Right cardiac atrium (tissue), 5 donors: ENCODE data around the gene PRMT1. TPM values are rescaled to one million over a fixed set of nuclear protein-coding genes. Genes with fewer than 3 reads are reported as not detected.

Experiments
- ATAC-seq, 2 donors: fragments of 200-7000 bp; cut with Tn5 transposase; one replicate each; pipeline versions ENCODE4 v1.8.0 to v1.9.1; 2020; ENCODE audit warnings: moderate library complexity in 2 of 2, mild to moderate bottlenecking in 1 of 2
- DNase-seq, 3 donors: peaks; one replicate each; pipeline ENCODE4 v3.0.0-alpha.2; 2020
- H3K27ac ChIP-seq: one replicate; pipeline ENCODE4 v1.5.1; 2013; ENCODE audit warnings: mild to moderate bottlenecking, low read length, control low read depth, moderate library complexity
- H3K27me3 ChIP-seq: one replicate; pipeline ENCODE4 v1.6.1; 2013; ENCODE audit not compliant: control insufficient read depth, insufficient read depth
- H3K4me1 ChIP-seq: one replicate; pipeline ENCODE4 v1.6.1; 2013; ENCODE audit warnings: low read length; ENCODE audit not compliant: control insufficient read depth, insufficient read depth
- H3K4me3 ChIP-seq: one replicate; pipeline ENCODE4 v1.5.1; 2013; ENCODE audit warnings: low read length, control low read depth
- H3K9me3 ChIP-seq: one replicate; pipeline ENCODE4 v1.6.1; 2013; ENCODE audit warnings: low read length; ENCODE audit not compliant: control insufficient read depth
- WGBS: extraction: QIAGEN DNeasy Blood & Tissue Kit; methylation state at CpG from one replicate; pipeline ENCODE4 v1.1.7; 2013; 5-methylcytosine and 5-hydroxymethylcytosine counted together
- intact Hi-C, 4 donors: fragments of 100-400 bp; cut with DNase I; formaldehyde crosslinking; loops; one replicate each; pipeline versions ENCODE4 v1.11.0 to v1.14.0; 2022 to 2023
- polyA plus RNA-seq: library from polyadenylated mRNA; stranded (reverse); fragments of 200-250 nt; gene quantifications from one replicate; pipeline ENCODE4 v1.2.3, GENCODE V29; 2013
- total RNA-seq, 4 donors: library from RNA; stranded (reverse); fragmentation: NEBNext Ultra II Directional; extraction: Animal tissue kit (Norgen Biotek cat#: 25700); gene quantifications; one replicate each; pipeline ENCODE4 v1.2.1, GENCODE V29; 2021
- donor health status: healthy with polysubstance abuse.
- donor health status: DM: no; HTN: yes; CAD: no.
- donor health status: DM: no; HTN: no; CAD: no.
- donor health status: DM: no; HTN: yes; CAD: no; lungs with severe emphysema.
- donor health status: DM: yes; HTN: yes; CAD: no.

The PRMT1 gene
- total and polyA plus RNA-seq, 5 donors, result 117 to 154 (median 125) TPM

DNA sequence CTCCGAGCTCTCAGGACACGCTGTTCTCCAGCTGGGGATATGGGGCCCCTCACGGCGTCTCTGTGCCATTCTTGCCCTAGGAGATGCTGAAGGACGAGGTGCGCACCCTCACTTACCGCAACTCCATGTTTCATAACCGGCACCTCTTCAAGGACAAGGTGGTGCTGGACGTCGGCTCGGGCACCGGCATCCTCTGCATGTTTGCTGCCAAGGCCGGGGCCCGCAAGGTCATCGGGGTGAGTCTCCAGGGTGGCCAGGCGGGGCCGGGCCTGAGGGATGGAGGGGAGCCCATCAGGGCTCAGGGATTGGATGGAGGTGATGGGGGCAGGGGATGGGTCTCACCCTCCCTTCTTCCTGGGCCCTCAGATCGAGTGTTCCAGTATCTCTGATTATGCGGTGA lies 4.8 kb downstream of the PRMT1 start:
- no peak for ATAC-seq
- DNase-seq, result peak in 2 of 3 donors; percentile 47 to 63
- H3K4me3 ChIP-seq, result no peak overlapping the region
- no peaks in the 10 kb centered on the region for H3K9me3 ChIP-seq
- H3K27me3 ChIP-seq, result no peaks in the 10 kb centered on the region
- WGBS, result 88% methylated on average over 19 of the region's 19 CpGs
- H3K27ac ChIP-seq, result no peak overlapping the region
- H3K4me1 ChIP-seq, result no peaks in the 10 kb centered on the region
- intact Hi-C loops, result loop anchor here in 2 of 4 donors (10.0 kb wide), 2 partner anchors 83 to 173 kb away; partner anchors contain the start of genes AP2A1 (in 1 of the 2), PTOV1 (in 1 of the 2) and TSKS (in 1 of the 2)

DNA sequence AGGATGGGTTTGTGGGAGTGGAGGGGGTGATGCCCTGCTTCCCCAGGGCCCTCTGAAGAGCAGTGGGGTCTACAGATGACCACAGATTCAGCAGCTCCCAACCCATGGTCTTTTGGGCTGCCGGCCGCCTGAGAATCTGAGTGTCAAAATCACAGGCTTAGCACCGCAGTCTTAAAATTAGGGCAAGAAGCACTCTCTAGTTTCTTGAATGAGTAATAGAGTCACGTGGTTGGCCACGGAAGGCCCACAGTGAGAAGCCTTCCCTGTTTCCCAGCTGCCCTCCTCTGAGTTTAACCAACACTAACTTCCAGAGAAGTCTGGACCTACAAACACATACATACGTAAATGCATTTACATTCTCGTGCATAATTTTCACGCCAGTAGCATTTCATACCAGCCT lies 5.2 kb downstream of the PRMT1 start:
- no peak for ATAC-seq
- peak in 2 of 3 donors; percentile 8 to 21 for DNase-seq

DNA sequence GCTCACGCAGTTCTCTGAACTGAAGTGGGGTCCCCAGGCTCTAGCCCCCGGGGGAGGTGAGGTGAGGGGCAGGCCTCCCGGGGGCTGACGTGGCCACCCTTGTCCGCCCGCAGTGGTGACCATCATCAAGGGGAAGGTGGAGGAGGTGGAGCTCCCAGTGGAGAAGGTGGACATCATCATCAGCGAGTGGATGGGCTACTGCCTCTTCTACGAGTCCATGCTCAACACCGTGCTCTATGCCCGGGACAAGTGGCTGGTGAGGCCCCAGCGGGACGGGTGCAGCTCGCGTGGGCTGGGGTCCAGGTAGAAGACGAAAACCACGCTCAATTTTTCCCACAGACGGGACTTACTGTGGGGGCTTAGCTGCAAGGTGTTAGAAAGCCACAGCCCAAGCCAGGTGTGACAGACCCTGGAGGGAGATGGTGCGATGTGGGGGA lies 6.8 kb downstream of the PRMT1 start:
- Histone ChIP-seq H3K4me1 (no peaks in the 10 kb centered on the region), H3K4me3 (no peak overlapping the region), H3K27me3 (no peaks in the 10 kb centered on the region), H3K27ac (no peak overlapping the region), H3K9me3 (no peaks in the 10 kb centered on the region)
- intact Hi-C loops, result loop anchor here in 2 of 4 donors (10.0 kb wide), 2 partner anchors 81 to 171 kb away; partner anchors contain the start of genes AP2A1 (in 1 of the 2), PTOV1 (in 1 of the 2) and TSKS (in 1 of the 2)
- DNase-seq, result peak in 2 of 3 donors; percentile 47 to 55
- 91% methylated on average over 18 of the region's 18 CpGs for WGBS
- ATAC-seq, result no peak

More for the DNA sequence above, 5.2 kb downstream of the PRMT1 start:
- WGBS, result 90% methylated on average over 8 of the region's 8 CpGs
- H3K27me3 ChIP-seq, result no peaks in the 10 kb centered on the region
- intact Hi-C loops, result loop anchor here in 2 of 4 donors (10.0 kb wide), 2 partner anchors 83 to 173 kb away; partner anchors contain the start of genes AP2A1 (in 1 of the 2), PTOV1 (in 1 of the 2) and TSKS (in 1 of the 2)
- H3K9me3 ChIP-seq, result no peaks in the 10 kb centered on the region
- H3K27ac ChIP-seq, result no peak overlapping the region
- no peaks in the 10 kb centered on the region for H3K4me1 ChIP-seq
- H3K4me3 ChIP-seq, result no peak overlapping the region

DNA sequence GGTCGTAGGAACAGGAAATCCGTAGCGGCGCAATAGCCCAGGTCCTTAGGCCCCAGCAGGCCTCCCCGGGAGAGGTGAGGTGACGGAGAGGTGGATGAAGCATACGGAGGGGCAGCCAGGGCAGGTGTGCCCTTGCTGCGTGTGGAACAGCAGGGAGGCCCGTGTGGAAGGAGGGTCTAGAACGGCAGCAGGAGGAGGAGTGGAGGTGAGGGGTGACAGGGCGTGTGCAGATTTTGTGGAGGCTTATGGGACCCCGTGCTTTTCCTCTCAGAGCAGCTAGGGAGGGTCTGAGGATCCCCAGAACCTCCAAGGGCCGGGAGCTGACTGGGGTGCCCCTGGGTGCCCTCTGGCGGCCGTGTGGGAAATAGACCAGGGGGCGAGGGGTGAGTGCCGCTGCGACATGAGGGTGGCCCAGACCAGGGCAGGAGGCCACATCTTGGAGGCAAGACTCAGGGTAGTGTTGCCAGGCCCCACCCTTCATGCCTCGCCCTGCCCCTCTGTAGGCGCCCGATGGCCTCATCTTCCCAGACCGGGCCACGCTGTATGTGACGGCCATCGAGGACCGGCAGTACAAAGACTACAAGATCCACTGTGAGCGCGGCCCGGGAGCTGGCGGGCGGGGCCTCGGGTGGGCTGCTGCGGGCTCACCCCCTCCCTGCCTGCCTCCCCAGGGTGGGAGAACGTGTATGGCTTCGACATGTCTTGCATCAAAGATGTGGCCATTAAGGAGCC lies 7.3 kb downstream of the PRMT1 start:
- DNase-seq (peak in 2 of 3 donors; percentile 61 to 68), ATAC-seq (no peak)
- Histone ChIP-seq H3K4me1 (no peaks in the 10 kb centered on the region), H3K27ac (no peak overlapping the region), H3K27me3 (no peaks in the 10 kb centered on the region), H3K4me3 (no peak overlapping the region), H3K9me3 (no peaks in the 10 kb centered on the region)
- intact Hi-C loops, result loop anchor here in 2 of 4 donors (10.0 kb wide), 2 partner anchors 80 to 170 kb away; partner anchors contain the start of genes AP2A1 (in 1 of the 2), PTOV1 (in 1 of the 2) and TSKS (in 1 of the 2)
- 81% methylated on average over 35 of the region's 35 CpGs for WGBS

DNA sequence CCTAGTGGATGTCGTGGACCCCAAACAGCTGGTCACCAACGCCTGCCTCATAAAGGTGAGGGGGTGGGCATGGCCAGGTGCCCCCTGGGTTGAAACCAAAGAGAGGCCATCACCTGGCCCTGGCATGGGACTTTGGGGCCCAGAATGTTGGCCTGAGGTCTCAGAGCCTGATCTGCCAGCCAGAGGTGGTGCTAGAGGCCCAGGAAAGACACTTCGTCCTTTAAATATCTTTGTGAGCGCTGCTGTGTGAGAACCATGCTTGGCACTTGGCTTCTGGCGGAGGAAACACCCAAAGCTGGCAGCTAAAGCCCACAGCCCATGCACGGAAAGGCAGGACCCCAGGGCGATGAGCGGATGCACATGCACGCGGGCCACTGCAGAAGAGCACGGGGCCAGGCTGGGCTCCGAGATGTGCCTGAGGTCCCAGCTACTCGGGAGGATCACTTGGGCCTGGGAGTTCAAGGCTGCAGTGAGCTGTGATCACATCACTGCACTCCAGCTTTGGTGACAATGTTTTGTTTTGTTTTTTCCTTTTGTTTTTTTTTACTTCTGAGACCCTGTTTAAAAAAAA lies 8.0 kb downstream of the PRMT1 start:
- Histone ChIP-seq H3K9me3 (no peaks in the 10 kb centered on the region), H3K27ac (no peak overlapping the region), H3K4me1 (no peaks in the 10 kb centered on the region), H3K4me3 (no peak overlapping the region), H3K27me3 (no peaks in the 10 kb centered on the region)
- WGBS, result 71% methylated on average over 13 of the region's 13 CpGs
- intact Hi-C loops, result loop anchor here in 2 of 4 donors (10.0 kb wide), 2 partner anchors 80 to 170 kb away; partner anchors contain the start of genes AP2A1 (in 1 of the 2), PTOV1 (in 1 of the 2) and TSKS (in 1 of the 2)
- ATAC-seq (no peak), DNase-seq (peak in 2 of 3 donors; percentile 46 to 49)

DNA sequence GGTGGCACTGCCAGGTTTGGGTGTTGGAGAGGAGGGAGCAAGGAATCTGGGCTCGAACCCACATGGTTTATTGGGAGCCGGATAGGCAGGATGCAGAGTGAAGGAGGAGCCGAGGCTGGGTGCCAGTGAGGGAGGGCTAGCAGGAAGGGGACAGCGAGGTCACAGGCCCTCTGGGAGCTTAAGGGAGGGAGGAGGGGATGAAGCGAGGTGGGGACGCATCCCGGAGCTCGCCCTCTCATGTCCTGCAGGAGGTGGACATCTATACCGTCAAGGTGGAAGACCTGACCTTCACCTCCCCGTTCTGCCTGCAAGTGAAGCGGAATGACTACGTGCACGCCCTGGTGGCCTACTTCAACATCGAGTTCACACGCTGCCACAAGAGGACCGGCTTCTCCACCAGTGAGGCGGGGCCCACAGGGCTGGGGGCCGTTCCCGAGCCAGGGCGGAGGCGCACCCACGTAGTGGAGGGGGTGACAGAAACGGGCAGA lies 8.8 kb downstream of the PRMT1 start:
- no peak overlapping the region for H3K27ac ChIP-seq
- no peaks in the 10 kb centered on the region for H3K27me3 ChIP-seq
- no peaks in the 10 kb centered on the region for H3K9me3 ChIP-seq
- DNase-seq (peak in 2 of 3 donors; percentile 53 to 69), ATAC-seq (no peak)
- no peaks in the 10 kb centered on the region for H3K4me1 ChIP-seq
- no peak overlapping the region for H3K4me3 ChIP-seq
- 51% methylated on average over 23 of the region's 23 CpGs for WGBS
- intact Hi-C loops, result loop anchor here in 2 of 4 donors (10.0 kb wide), 2 partner anchors 79 to 169 kb away; partner anchors contain the start of genes AP2A1 (in 1 of the 2), PTOV1 (in 1 of the 2) and TSKS (in 1 of the 2)

DNA sequence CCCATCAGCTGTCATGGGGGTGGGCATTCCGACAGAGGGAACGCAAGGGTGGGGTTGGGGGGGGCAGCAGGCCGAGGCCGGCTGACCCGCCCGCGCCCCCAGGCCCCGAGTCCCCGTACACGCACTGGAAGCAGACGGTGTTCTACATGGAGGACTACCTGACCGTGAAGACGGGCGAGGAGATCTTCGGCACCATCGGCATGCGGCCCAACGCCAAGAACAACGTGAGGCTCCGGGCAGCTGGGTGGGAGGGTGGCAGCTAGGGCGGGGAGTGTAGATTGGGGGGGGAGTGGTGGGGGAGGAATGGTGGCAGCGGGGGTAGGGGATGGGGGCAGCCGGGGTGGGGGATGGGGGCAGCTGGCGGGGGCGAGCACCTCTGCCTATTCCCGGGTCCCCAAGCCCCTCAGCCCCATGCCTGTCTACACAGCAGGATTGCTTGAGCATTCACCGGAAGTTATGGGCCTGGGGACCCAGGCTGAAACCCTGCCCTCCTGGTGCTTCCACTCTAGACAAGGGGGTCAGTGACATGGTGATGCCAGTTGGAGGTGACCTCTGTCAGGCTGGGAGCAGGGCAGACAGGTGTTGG lies 9.5 kb downstream of the PRMT1 start:
- intact Hi-C loops, result loop anchor here in 2 of 4 donors (10.0 kb wide), 2 partner anchors 78 to 168 kb away; partner anchors contain the start of genes AP2A1 (in 1 of the 2), PTOV1 (in 1 of the 2) and TSKS (in 1 of the 2)
- H3K4me3 ChIP-seq, result no peak overlapping the region
- no peaks in the 10 kb centered on the region for H3K4me1 ChIP-seq
- ATAC-seq (no peak), DNase-seq (peak in 2 of 3 donors; percentile 47 to 63)
- H3K27me3 ChIP-seq, result no peaks in the 10 kb centered on the region
- no peak overlapping the region for H3K27ac ChIP-seq
- 76% methylated on average over 27 of the region's 27 CpGs for WGBS
- no peaks in the 10 kb centered on the region for H3K9me3 ChIP-seq

DNA sequence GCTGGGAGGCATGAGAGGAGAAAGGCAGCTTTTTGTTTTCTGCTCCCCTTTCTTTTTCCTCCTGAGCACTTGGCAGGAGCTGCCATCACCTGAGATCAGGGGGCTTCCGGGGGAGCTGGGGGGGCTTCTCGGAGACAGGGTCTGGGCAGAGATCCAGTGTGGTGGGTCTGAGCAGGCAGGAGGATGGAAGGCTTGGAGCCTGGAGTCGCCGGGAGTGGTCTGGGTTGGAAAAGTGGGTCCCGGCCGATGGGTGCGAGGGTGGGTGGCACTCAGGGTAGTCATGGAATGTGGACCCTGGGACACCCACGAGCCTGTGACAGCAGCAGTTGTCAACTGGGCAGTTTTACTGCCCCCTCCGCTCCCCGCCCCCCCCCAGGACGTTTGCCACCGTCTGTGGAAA lies 10.1 kb downstream of the PRMT1 start:
- intact Hi-C loops, result loop anchor here in 2 of 4 donors (10.0 kb wide), 2 partner anchors 78 to 168 kb away; partner anchors contain the start of genes AP2A1 (in 1 of the 2), PTOV1 (in 1 of the 2) and TSKS (in 1 of the 2)
- peak in 2 of 3 donors; percentile 28 to 64 for DNase-seq
- WGBS, result 58% methylated on average over 12 of the region's 12 CpGs
- H3K4me3 ChIP-seq, result no peak overlapping the region
- ATAC-seq, result no peak
- H3K27ac ChIP-seq, result no peak overlapping the region
- no peaks in the 10 kb centered on the region for H3K9me3 ChIP-seq
- H3K27me3 ChIP-seq, result no peaks in the 10 kb centered on the region
- H3K4me1 ChIP-seq, result no peaks in the 10 kb centered on the region

DNA sequence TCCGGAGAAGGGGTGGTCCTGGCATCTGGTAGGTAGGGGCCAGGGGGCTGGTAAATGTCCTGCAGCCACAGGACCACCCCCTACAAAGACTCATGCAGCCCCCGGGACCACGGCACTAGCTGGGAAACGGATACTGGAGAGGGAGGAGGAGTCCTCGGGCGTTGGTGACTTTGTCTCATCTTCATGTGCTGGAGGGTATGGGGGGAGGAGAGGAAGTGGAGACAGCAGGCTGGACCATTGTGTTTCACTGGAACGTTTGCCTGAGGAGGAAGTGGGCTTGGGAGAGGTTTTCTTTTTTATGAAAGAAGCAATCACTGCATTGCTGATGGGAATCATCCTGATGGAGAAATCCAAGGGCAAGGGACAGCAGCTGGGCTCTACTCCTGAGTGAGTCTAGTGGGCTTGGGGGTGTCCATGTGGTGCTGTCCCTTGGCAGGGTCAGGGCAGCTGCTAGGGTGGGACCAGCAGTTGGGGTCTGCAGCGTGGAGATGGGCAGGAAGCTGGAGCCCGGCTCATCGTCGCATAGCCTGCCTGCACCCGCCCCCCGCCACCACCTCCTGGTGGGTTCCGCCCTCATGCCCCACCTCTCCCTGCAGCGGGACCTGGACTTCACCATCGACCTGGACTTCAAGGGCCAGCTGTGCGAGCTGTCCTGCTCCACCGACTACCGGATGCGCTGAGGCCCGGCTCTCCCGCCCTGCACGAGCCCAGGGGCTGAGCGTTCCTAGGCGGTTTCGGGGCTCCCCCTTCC lies 10.7 kb downstream of the PRMT1 start:
- H3K27me3 ChIP-seq, result no peaks in the 10 kb centered on the region
- DNase-seq (peak in 2 of 3 donors; percentile 55 to 69), ATAC-seq (no peak)
- intact Hi-C loops, result loop anchor here in 2 of 4 donors (10.0 kb wide), 2 partner anchors 77 to 167 kb away; partner anchors contain the start of genes AP2A1 (in 1 of the 2), PTOV1 (in 1 of the 2) and TSKS (in 1 of the 2)
- no peak overlapping the region for H3K4me3 ChIP-seq
- 56% methylated on average over 26 of the region's 26 CpGs for WGBS
- no peaks in the 10 kb centered on the region for H3K9me3 ChIP-seq
- no peak overlapping the region for H3K27ac ChIP-seq
- H3K4me1 ChIP-seq, result no peaks in the 10 kb centered on the region
